GM21526 (cell line): Measurements from ENCODE around the gene FLYWCH2.

ENCODE experiments used
- ATAC-seq: cut with Tn5 transposase; IDR thresholded peaks from one replicate; pipeline ENCODE4 v1.9.1; 2021; ENCODE audit warnings: moderate library complexity; ENCODE audit not compliant: unreplicated experiment, low FRiP score

Gene FLYWCH2

GRCh38 chr16:2852731-2853507, 30.1 kb upstream of the FLYWCH2 start:
- no peak for ATAC-seq

GRCh38 chr16:2853531-2854073, 29.4 kb upstream of the FLYWCH2 start:
- no peak for ATAC-seq

GRCh38 chr16:2854700-2855309, 28.2 kb upstream of the FLYWCH2 start:
- no peak for ATAC-seq

- no peak for ATAC-seq
Observed at GRCh38 chr16:2855536-2855935, 27.5 kb upstream of the FLYWCH2 start.

- no peak for ATAC-seq
Observed at GRCh38 chr16:2856061-2856670, 26.8 kb upstream of the FLYWCH2 start.

- no peak for ATAC-seq
Observed at GRCh38 chr16:2856686-2857450, 26.1 kb upstream of the FLYWCH2 start.

- ATAC-seq = no peak
Observed at GRCh38 chr16:2857451-2858244, 25.4 kb upstream of the FLYWCH2 start, which contains the start of gene PRSS22. TSS of gene PRSS22 (minus strand) at chr16:2858170. CDS start at chr16:2858104, 66 bp downstream.

GRCh38 chr16:2858245-2859025, 24.6 kb upstream of the FLYWCH2 start:
- ATAC-seq = no peak

GRCh38 chr16:2859686-2860265, 23.2 kb upstream of the FLYWCH2 start:
- ATAC-seq = no peak

GRCh38 chr16:2860826-2861567, 22.0 kb upstream of the FLYWCH2 start:
- no peak for ATAC-seq

- no peak for ATAC-seq
Observed at GRCh38 chr16:2865651-2866050, 17.4 kb upstream of the FLYWCH2 start.

- no peak for ATAC-seq
Observed at GRCh38 chr16:2866431-2866830, 16.6 kb upstream of the FLYWCH2 start.

GRCh38 chr16:2867661-2867986, 15.4 kb upstream of the FLYWCH2 start:
- ATAC-seq = no peak

GRCh38 chr16:2867987-2868789, 14.8 kb upstream of the FLYWCH2 start:
- ATAC-seq = peak; percentile 78

- ATAC-seq = no peak
Observed at GRCh38 chr16:2871926-2872325, 11.1 kb upstream of the FLYWCH2 start.

GRCh38 chr16:2874032-2874911, 8.7 kb upstream of the FLYWCH2 start:
- no peak for ATAC-seq
